Endothelial cell of umbilical vein (primary cell): ENCODE measurements around the gene RIPOR1. TPM values are rescaled to one million over a fixed set of nuclear protein-coding genes. Genes with fewer than 3 reads are reported as not detected.

Experiments used
- BruUV-seq: library from RNA; stranded (reverse); fragments of 400-500 nt; replicated peaks from 2 replicates; lab custom pipeline; 2021; lab: Mats Ljungman, UMichigan
- CTCF ChIA-PET: fragments of 300-600, 350-600 bp; sonication (Branson Sonifier 250); formaldehyde crosslinking; loops from one replicate; lab custom pipeline; 2021; ENCODE audit warnings: antibody characterized with exemption, inconsistent platforms; lab: Charles Lee
- POLR2A ChIA-PET: fragments of 300-600, 350-600 bp; sonication (Branson Sonifier 250); formaldehyde crosslinking; loops from one replicate; lab custom pipeline; 2021; ENCODE audit warnings: antibody characterized with exemption, inconsistent platforms; lab: Charles Lee
- DNase-seq: peaks from one replicate; pipeline ENCODE4 v3.0.0-alpha.2; 2011; ENCODE audit warnings: low read depth, low spot score
- FAIRE-seq: peaks from 2 replicates; lab custom pipeline; 2011; peaks lifted over from hg19 to GRCh38; lab: Jason Lieb, UNC
- H2AFZ ChIP-seq: 2 replicates; pipeline ENCODE4 v1.6.0; 2012; ENCODE audit warnings: low read depth, low read length, control low read depth, inconsistent platforms
- H3K27ac ChIP-seq: 2 replicates; pipeline ENCODE4 v1.5.1; 2011; ENCODE audit warnings: low read depth, mild to moderate bottlenecking, control low read depth, low read length, moderate library complexity; ENCODE audit not compliant: insufficient read depth
- H3K27me3 ChIP-seq, 2 experiments: 2 replicates each; pipeline versions ENCODE4 v1.6.0 to v1.6.1; 2011; ENCODE audit warnings: low read length in 2 of 2, mixed read lengths in 1 of 2; ENCODE audit not compliant: control insufficient read depth in 2 of 2, insufficient read depth in 2 of 2
- H3K36me3 ChIP-seq, 2 experiments: 2 replicates in 1 of 2; 3 replicates in 1 of 2; pipeline ENCODE4 v1.5.1; 2011; ENCODE audit warnings: low read length in 2 of 2, mild to moderate bottlenecking in 1 of 2, moderate library complexity in 1 of 2; ENCODE audit not compliant: control insufficient read depth in 2 of 2, insufficient read depth in 2 of 2; ENCODE audit errors: extremely low read depth in 1 of 2
- H3K4me1 ChIP-seq: 3 replicates; pipeline ENCODE4 v1.5.1; 2011; ENCODE audit warnings: mild to moderate bottlenecking, low read length; ENCODE audit not compliant: control insufficient read depth, insufficient read depth; ENCODE audit errors: extremely low read depth
- H3K4me2 ChIP-seq: 2 replicates; pipeline ENCODE4 v1.6.1; 2011; ENCODE audit warnings: low read length, control low read depth, mixed read lengths; ENCODE audit not compliant: insufficient read depth
- H3K4me3 ChIP-seq, 3 experiments: fragments of 200-600 bp in 1 of 3; sonication (generic), shearing (Covaris generic) in 1 of 3; replicated peaks in 1 of 3; 2 replicates each; pipeline ENCODE4 v1.5.1; 2011 to 2016; ENCODE audit warnings: control low read depth in 3 of 3, low read length in 3 of 3, mild to moderate bottlenecking in 2 of 3, inconsistent platforms in 1 of 3, low read depth in 1 of 3, moderate library complexity in 1 of 3; ENCODE audit not compliant: insufficient read depth in 1 of 3
- H3K79me2 ChIP-seq: 2 replicates; pipeline ENCODE4 v1.6.0; 2012; ENCODE audit warnings: low read length, inconsistent platforms; ENCODE audit not compliant: control insufficient read depth, insufficient read depth
- H3K9ac ChIP-seq: replicated peaks from 2 replicates; pipeline ENCODE3; 2011; ENCODE audit warnings: low read length, control low read depth; ENCODE audit not compliant: insufficient read depth; ENCODE audit errors: extremely low read depth
- H3K9me1 ChIP-seq: replicated peaks from 3 replicates; pipeline ENCODE4 v1.6.0; 2011; ENCODE audit warnings: mild to moderate bottlenecking, low read length; ENCODE audit not compliant: control insufficient read depth, insufficient read depth; ENCODE audit errors: extremely low read depth
- H3K9me3 ChIP-seq: replicated peaks from 2 replicates; pipeline ENCODE4 v1.5.1; 2012; ENCODE audit warnings: low read length, inconsistent platforms; ENCODE audit not compliant: control insufficient read depth, insufficient read depth
- H4K20me1 ChIP-seq: replicated peaks from 2 replicates; pipeline ENCODE3; 2011; ENCODE audit warnings: mild to moderate bottlenecking, low read length; ENCODE audit not compliant: control insufficient read depth, insufficient read depth; ENCODE audit errors: extremely low read depth
- EZH2 ChIP-seq: IDR thresholded peaks from 2 replicates; pipeline ENCODE4 v1.6.1; 2012; ENCODE audit warnings: borderline replicate concordance, low read depth, mild to moderate bottlenecking, moderate library complexity, low read length, inconsistent platforms; ENCODE audit not compliant: severe bottlenecking
- MAX ChIP-seq: IDR thresholded peaks from 2 replicates; pipeline ENCODE4 v1.6.1; 2011; ENCODE audit not compliant: insufficient read depth, insufficient read length
- MYC ChIP-seq: IDR thresholded peaks from one replicate; pipeline ENCODE4 v1.6.1; 2011; ENCODE audit warnings: mild to moderate bottlenecking, low read depth, low read length
- POLR2A ChIP-seq: IDR thresholded peaks from 2 replicates; pipeline ENCODE4 v1.6.1; 2012; ENCODE audit warnings: low read depth, mild to moderate bottlenecking, control low read depth, low read length
- POLR2AphosphoS5 ChIP-seq: IDR thresholded peaks from 2 replicates; pipeline ENCODE4 v1.6.1; 2012; ENCODE audit warnings: low read depth, mild to moderate bottlenecking, control low read depth, low read length, moderate library complexity; ENCODE audit not compliant: insufficient read depth
- dilution Hi-C: fragments of 300-500 bp; cut with MboI; formaldehyde crosslinking; loops from one replicate; pipeline ENCODE4 v1.15.0; 2019; ENCODE audit warnings: low sequenced_read_pairs; ENCODE audit not compliant: extremely low pct_ligation_motif_present
- intact Hi-C: fragments of 100-400 bp; cut with micrococcal nuclease; formaldehyde crosslinking; loops from one replicate; pipeline ENCODE4 v1.10.0; 2022
- polyA plus RNA-seq, 4 experiments: library from polyadenylated mRNA; depleted of rRNA in 3 of 4; stranded (reverse) in 3 of 4; unstranded in 1 of 4; fragments of >200 nt; gene quantifications; 2 replicates each; pipeline versions ENCODE4 v1.2.1 to v1.2.3, GENCODE V29; 2011 to 2012; ENCODE audit warnings: missing spikeins in 1 of 4
- total RNA-seq: library from RNA; stranded (reverse); gene quantifications from 2 replicates; pipeline ENCODE4 v1.2.3, GENCODE V29; 2021
- TF ChIP-seq, protein P1 (sequence below), 2 donors: IDR thresholded peaks; 1 replicate in 1 of 2; 2 replicates in 1 of 2; pipeline ENCODE4 v1.5.1; 2011; ENCODE audit warnings: low read length in 2 of 2, mild to moderate bottlenecking in 2 of 2, moderate library complexity in 2 of 2, control low read depth in 1 of 2, inconsistent platforms in 1 of 2, low read depth in 1 of 2; ENCODE audit not compliant: insufficient read depth in 1 of 2; ENCODE audit errors: extremely low read depth in 1 of 2

RIPOR1 gene
- total and polyA plus RNA-seq, 2 donors (not counting 3 experiments of a cell fraction or from before 2014, with no cell fraction given): 45.3 to 144 TPM

DNA sequence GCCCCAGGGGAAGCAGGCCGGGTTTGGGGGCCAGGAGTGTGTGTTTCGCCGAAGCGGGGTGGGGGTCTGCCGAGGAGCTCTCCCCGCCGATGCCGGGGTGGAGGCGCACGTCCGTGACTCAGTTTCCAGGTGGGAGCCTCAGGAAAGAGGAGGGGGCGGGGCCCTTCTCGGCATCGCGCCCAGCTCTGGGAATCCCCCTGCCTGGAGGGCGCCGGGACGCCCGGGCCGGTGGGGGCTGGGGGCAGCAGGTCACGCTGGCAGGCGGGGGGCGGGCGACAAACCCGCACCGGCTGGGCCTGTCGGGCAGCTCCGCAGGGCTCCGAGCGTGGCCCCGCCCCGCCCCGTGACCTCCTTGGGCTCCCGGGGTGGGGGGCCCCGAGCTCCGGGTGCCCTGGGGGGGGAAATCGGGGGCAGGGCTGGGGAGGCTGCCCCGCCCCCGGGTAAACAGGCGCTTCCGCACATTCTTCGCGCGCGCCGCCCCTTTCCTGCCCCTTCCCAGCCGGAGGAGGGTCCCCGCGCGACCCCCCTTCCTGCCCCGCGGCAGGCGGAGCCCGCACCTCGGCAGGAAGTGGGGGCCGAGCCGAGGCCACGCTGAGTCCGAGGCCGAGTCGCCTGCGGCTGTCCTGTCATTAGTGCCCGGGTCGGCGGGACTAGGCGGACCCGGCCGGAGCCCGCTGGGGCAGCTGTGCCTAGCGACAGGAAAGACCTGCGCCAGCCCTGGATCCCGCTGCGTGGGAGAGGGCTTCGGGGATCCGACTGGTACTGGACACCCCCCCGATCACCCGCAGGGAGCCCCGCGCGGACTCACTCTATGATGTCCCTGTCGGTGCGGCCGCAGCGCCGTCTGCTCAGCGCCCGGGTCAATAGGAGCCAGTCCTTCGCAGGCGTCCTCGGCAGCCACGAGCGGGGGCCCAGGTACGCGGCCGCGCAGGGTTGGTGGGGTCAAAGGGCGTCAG is 9.3 kb downstream of the RIPOR1 start:
- dilution Hi-C loops (no loop called here), intact Hi-C loops (loop anchor here (1.0 to 2.0 kb wide), 3 partner anchors 9 to 123 kb away; partner anchors contain the start of genes ACD and PARD6A)
- TF ChIP-seq MAX (no peak), POLR2A (peak; percentile 68), EZH2 (no peak), POLR2AphosphoS5 (peak; percentile 86), MYC (no peak)
- TF ChIP-seq, protein P1, sequence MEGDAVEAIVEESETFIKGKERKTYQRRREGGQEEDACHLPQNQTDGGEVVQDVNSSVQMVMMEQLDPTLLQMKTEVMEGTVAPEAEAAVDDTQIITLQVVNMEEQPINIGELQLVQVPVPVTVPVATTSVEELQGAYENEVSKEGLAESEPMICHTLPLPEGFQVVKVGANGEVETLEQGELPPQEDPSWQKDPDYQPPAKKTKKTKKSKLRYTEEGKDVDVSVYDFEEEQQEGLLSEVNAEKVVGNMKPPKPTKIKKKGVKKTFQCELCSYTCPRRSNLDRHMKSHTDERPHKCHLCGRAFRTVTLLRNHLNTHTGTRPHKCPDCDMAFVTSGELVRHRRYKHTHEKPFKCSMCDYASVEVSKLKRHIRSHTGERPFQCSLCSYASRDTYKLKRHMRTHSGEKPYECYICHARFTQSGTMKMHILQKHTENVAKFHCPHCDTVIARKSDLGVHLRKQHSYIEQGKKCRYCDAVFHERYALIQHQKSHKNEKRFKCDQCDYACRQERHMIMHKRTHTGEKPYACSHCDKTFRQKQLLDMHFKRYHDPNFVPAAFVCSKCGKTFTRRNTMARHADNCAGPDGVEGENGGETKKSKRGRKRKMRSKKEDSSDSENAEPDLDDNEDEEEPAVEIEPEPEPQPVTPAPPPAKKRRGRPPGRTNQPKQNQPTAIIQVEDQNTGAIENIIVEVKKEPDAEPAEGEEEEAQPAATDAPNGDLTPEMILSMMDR (IDR thresholded peaks at IDR 0.05; ENCODE audit: extremely low read depth in 1 of 2, insufficient read depth in 1 of 2, low read depth in 1 of 2, low read length in 2 of 2): no peak
- H3K9me3 ChIP-seq: no peaks in the 10 kb centered on the region
- peaks cover 24% of the 10 kb centered on the region for H3K4me1 ChIP-seq
- H3K4me2 ChIP-seq: peak overlapping the region; percentile 69
- peaks cover 51% of the 10 kb centered on the region for H3K79me2 ChIP-seq
- H3K27me3 ChIP-seq: no peaks in the 10 kb centered on the region
- peak; percentile 88 for FAIRE-seq
- peaks cover 3% of the 10 kb centered on the region for H4K20me1 ChIP-seq
- H3K27ac ChIP-seq: peak overlapping the region; percentile 93
- H3K9me1 ChIP-seq: no peaks in the 10 kb centered on the region
- DNase-seq: peak; percentile 75
- H3K36me3 ChIP-seq: peaks cover 10 to 34% of the 10 kb centered on the region in 2 experiments
- ChIA-PET POLR2A (interaction anchor here (0.6 to 1.3 kb wide), 6 partner anchors 9 to 130 kb away, joined by 3 to 6 read pairs (median 4); partner anchors contain the start of gene CTCF), CTCF (interaction anchor here (0.8 to 14.4 kb wide), 16 partner anchors 9 to 182 kb away, joined by 3 to 246 read pairs (median 5); partner anchors contain the start of genes ACD, ATP6V0D1, CARMIL2 and CTCF)
- BruUV-seq: no TSS peak
- H3K9ac ChIP-seq: peak overlapping the region; percentile 96
- peak overlapping the region; percentile 73 to 89 (median 88) for H3K4me3 ChIP-seq
- H2AFZ ChIP-seq: no peak overlapping the region
